ENCODE data around the gene FBN3.

- TF ChIP-seq RFX5 (IDR thresholded peaks at IDR 0.05; ENCODE audit: low read length) (no peak), POLR2AphosphoS5 (IDR thresholded peaks at IDR 0.05; ENCODE audit: low read depth, low read length) (no peak), CTCF (IDR thresholded peaks at IDR 0.05) (no peak), EP300 (IDR thresholded peaks at IDR 0.05; ENCODE audit: borderline replicate concordance in 1 of 2, low read depth in 1 of 2, low read length in 1 of 2) (no peak), REST (IDR thresholded peaks at IDR 0.05; ENCODE audit: low read depth, low read length) (no peak), MXI1 (IDR thresholded peaks at IDR 0.05; ENCODE audit: low read depth, low read length) (no peak), ELF1 (IDR thresholded peaks at IDR 0.05) (no peak), RAD21 (IDR thresholded peaks at IDR 0.05; ENCODE audit: low read length) (no peak), PBX3 (IDR thresholded peaks at IDR 0.05) (no peak), MAX (IDR thresholded peaks at IDR 0.05; ENCODE audit: low read depth) (no peak), SIN3A (IDR thresholded peaks at IDR 0.05; ENCODE audit: borderline replicate concordance, low read depth, low read length) (no peak), GABPA (IDR thresholded peaks at IDR 0.05; ENCODE audit: low read depth) (no peak)
Observed at GRCh38 chr19:8185343-8186068, 36.1 kb upstream of the FBN3 start.
